ENCODE measurements around the gene HP. TPM values are rescaled to one million over a fixed set of nuclear protein-coding genes. Genes with fewer than 3 reads are reported as not detected.

The HP gene, protein sequence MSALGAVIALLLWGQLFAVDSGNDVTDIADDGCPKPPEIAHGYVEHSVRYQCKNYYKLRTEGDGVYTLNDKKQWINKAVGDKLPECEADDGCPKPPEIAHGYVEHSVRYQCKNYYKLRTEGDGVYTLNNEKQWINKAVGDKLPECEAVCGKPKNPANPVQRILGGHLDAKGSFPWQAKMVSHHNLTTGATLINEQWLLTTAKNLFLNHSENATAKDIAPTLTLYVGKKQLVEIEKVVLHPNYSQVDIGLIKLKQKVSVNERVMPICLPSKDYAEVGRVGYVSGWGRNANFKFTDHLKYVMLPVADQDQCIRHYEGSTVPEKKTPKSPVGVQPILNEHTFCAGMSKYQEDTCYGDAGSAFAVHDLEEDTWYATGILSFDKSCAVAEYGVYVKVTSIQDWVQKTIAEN
- not detected in 2 replicates for total RNA-seq (2014; rRNA removed; shearing (Covaris generic))

DNA sequence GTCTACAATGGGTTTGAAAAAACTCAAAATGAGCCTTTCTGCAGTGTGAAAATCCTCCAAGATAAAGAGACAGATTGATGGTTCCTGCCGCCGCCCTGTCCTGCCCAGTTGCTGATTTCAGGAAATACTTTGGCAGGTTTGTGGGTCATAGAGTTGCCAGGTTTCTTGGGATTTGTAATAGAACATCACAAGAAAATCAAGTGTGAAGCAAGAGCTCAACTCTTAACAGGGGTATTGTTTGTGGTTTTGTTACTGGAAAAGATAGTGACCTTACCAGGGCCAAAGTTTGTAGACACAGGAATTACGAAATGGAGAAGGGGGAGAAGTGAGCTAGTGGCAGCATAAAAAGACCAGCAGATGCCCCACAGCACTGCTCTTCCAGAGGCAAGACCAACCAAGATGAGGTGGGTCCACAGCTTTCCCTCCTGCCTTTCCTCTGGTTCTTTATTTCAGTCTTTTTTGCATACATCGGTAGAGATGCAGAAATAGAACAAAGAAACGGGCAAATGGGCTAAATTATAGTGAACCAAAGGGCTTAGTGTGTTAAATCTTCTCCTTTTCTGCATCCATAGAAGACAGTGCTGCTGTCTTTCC, at the start of gene HP:
Gene HP (plus strand): TSS at position 252 of the 594 bp plus-strand sequence. CDS start 148 bp downstream, at position 400.

DNA sequence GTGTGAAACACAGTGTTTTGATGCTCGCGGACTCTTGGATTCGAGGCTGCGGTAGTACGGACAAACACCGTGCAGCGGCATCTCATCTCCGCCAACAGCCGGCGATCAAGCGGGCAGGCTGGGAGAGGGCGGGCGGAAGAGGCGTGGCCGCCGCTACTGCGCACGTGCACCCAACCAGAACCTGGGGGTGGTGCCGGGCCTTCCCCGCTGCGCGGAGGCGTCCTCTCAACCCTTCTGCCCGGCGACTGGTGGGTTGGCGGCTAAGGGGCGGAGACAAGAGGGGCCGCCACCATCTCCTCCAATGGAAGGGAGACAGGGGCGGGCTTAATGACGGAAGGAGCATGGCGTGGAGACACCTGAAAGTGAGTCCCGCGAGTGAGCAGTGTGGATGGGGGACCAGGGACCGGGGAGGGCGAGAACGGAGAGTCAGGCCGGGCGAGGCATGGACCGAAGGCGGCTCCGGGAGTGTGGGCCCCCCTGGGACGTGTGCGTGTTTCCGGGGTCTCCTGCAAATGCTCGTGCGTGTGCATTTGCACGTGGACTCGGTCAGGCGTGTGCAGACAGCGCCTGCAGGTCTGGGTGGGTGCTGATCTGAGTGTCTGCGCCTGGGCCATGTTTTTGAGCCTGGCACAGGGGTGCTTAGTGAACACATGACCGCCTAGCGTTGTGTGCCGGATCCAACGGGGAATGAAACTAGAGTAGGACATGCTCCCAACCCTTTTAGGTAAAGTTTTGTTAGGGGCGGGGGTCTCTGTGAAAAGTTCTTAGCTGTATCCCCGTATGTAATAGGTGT, 45.7 kb upstream of the HP start, which contains the start of gene DHODH:
Gene DHODH (plus strand): TSS at position 321 of the 793 bp plus-strand sequence. CDS start 21 bp downstream, at position 342.

DNA sequence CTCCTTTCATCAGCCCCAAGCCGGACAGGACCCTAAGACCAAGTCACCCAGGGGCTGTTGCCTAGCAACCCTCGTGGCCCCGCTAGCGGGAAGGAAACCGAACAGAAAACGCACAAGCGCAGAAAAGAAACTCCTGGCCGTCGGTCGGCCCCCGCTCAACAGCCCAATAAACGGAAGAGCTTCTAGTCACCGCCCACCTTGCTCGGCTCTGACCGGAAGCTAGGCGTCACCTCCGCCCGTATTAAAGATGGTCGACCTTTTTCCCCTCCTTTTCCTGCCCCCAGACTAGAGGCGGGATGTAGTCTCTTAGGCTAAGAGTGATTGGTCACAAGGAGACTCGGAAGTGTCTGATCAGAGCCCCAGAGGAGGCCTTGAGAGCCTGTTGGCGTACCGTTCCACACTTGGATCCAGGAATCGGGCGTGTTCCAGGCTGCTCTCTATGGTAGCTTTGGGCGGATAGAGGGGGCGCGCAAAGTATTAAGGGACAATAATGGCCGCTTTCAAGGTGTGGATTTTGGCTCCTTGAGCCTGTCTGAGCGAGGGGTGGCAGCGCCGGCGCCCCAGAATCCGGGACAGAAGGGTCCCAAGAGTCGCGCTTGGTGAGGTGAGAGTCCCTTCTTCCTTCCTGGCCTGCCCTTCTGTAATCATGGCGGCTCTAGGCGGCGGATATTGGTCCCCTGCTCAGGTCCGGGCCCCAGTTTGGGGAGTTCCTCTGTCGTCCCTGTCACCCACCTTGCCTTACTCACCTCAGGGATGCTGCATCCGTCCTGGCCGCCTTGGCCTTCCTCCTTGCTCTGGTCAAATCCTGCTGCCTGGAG, 39.4 kb downstream of the HP start, which contains the start of the genes DHX38 and TXNL4B:
Gene DHX38 (plus strand): TSS at position 400 of the 818 bp plus-strand sequence. CDS start 2,311 bp downstream, outside the sequence.
Gene TXNL4B (minus strand): TSS at position 173 of the 818 bp plus-strand sequence. CDS start 2,871 bp downstream, outside the sequence.

Other genes starting within 250 kb of the HP start
- gene AP1G1, start 245.7 kb upstream of the HP start, total RNA-seq (2014; rRNA removed; shearing (Covaris generic)), result 69.3 and 82.5 TPM in 2 replicates
- 12.2 and 14.0 TPM in 2 replicates for gene ATXN1L, start 208.5 kb upstream of the HP start, total RNA-seq (2014; rRNA removed; shearing (Covaris generic))
- gene ZNF821, start 170.3 kb upstream of the HP start, total RNA-seq (2014; rRNA removed; shearing (Covaris generic)), result 3.7 and 3.9 TPM in 2 replicates
- 105 and 107 TPM in 2 replicates for gene IST1, start 159.0 kb upstream of the HP start, total RNA-seq (2014; rRNA removed; shearing (Covaris generic))
- not detected in 2 replicates for gene PKD1L3, start 54.1 kb upstream of the HP start, total RNA-seq (2014; rRNA removed; shearing (Covaris generic))
- gene DHODH, start 45.8 kb upstream of the HP start, total RNA-seq (2014; rRNA removed; shearing (Covaris generic)), result 22.1 and 29.6 TPM in 2 replicates
- not detected in 2 replicates for gene HPR, start 8.7 kb downstream of the HP start, total RNA-seq (2014; rRNA removed; shearing (Covaris generic))
- 12.9 and 16.4 TPM in 2 replicates for gene TXNL4B, start 39.1 kb downstream of the HP start, total RNA-seq (2014; rRNA removed; shearing (Covaris generic))
- 124 and 125 TPM in 2 replicates for gene DHX38, start 39.3 kb downstream of the HP start, total RNA-seq (2014; rRNA removed; shearing (Covaris generic))
- gene PMFBP1, start 117.7 kb downstream of the HP start, total RNA-seq (2014; rRNA removed; shearing (Covaris generic)), result 0.19 and 3.7 TPM in 2 replicates